OCI-LY1 (cell line): ENCODE data around the gene GPR15.

Source experiments
- CTCF ChIP-seq: fragments of 200-600 bp; sonication (generic), shearing (Covaris generic); IDR thresholded peaks from 2 replicates; pipeline ENCODE4 v1.5.1; 2017; ENCODE audit warnings: mild to moderate bottlenecking, antibody characterized with exemption, low read length, moderate library complexity, mixed read lengths
- EZH2 ChIP-seq: fragments of 200-600 bp; sonication (generic), shearing (Covaris generic); IDR thresholded peaks from 2 replicates; pipeline ENCODE4 v1.8.0; 2017; ENCODE audit warnings: borderline replicate concordance, mixed run types, mild to moderate bottlenecking, antibody characterized with exemption, low read length, moderate library complexity, mixed read lengths

- TF ChIP-seq CTCF (no peak), EZH2 (no peak)
Measured at GRCh38 chr3:98540346-98540745, 8.6 kb downstream of the GPR15 start.
